K562 (cell line): ENCODE data around the gene LEMD3. TPM values are rescaled to one million over a fixed set of nuclear protein-coding genes. Genes with fewer than 3 reads are reported as not detected.

Experiments used
- ATAC-seq: fragments of 200-7000 bp; cut with Tn5 transposase; 3 replicates; pipeline ENCODE4 v1.9.1; 2020; ENCODE audit warnings: moderate library complexity
- BruUV-seq: library from RNA; stranded (reverse); fragments of 400-500 nt; replicated peaks from 2 replicates; lab custom pipeline; 2021; lab: Mats Ljungman, UMichigan
- CTCF ChIA-PET: fragments of 300-600 bp; formaldehyde crosslinking; extraction: SDS; loops from one replicate; lab custom pipeline; 2021; ENCODE audit warnings: low intra/inter-chr PET ratio; lab: Yijun Ruan, JAX
- POLR2A ChIA-PET: fragments of 300-600, 350-650 bp; sonication (Branson Sonifier 250); formaldehyde crosslinking; extraction: SDS; loops from one replicate; lab custom pipeline; 2021; ENCODE audit warnings: antibody characterized with exemption, inconsistent platforms; lab: Yijun Ruan, JAX
- DNase-seq, 4 experiments: peaks; one replicate each; pipeline versions ENCODE4 v3.0.0 to v3.0.0-alpha.2; 2011 to 2018; ENCODE audit warnings: low spot score in 3 of 4, mixed read lengths in 3 of 4; ENCODE audit errors: extremely low read depth in 1 of 4
- FAIRE-seq: peaks from 2 replicates; lab custom pipeline; 2011; peaks lifted over from hg19 to GRCh38; lab: Jason Lieb, UNC
- H2AFZ ChIP-seq: 2 replicates; pipeline ENCODE4 v1.6.0; 2011; ENCODE audit warnings: low read depth, low read length, control low read depth, inconsistent platforms
- H3K27ac ChIP-seq: fragments of 200-600 bp; 3 replicates; pipeline ENCODE4 v1.8.0; 2011; ENCODE audit warnings: low read depth, mild to moderate bottlenecking, control low read depth, inconsistent platforms, low read length, moderate library complexity, mixed read lengths; ENCODE audit errors: extremely low read depth
- H3K27me3 ChIP-seq, 2 experiments: fragments of 300-600 bp in 1 of 2; 2 replicates in 1 of 2; 3 replicates in 1 of 2; pipeline versions ENCODE4 v1.6.0 to v1.8.0; 2011; ENCODE audit warnings: inconsistent platforms in 2 of 2, low read length in 2 of 2, mild to moderate bottlenecking in 1 of 2, mixed read lengths in 1 of 2, moderate library complexity in 1 of 2; ENCODE audit not compliant: control insufficient read depth in 2 of 2, insufficient read depth in 2 of 2
- H3K36me3 ChIP-seq: fragments of 300-600 bp; 3 replicates; pipeline ENCODE4 v1.8.0; 2011; ENCODE audit warnings: mild to moderate bottlenecking, low read length, inconsistent platforms; ENCODE audit not compliant: control insufficient read depth, insufficient read depth
- H3K4me1 ChIP-seq, 2 experiments: fragments of 200-600 bp in 1 of 2; replicated peaks in 1 of 2; 2 replicates in 1 of 2; 3 replicates in 1 of 2; pipeline versions ENCODE4 v1.5.1 to v1.8.0; 2011; ENCODE audit warnings: inconsistent platforms in 2 of 2, low read length in 2 of 2, mild to moderate bottlenecking in 1 of 2, mixed read lengths in 1 of 2, moderate library complexity in 1 of 2; ENCODE audit not compliant: control insufficient read depth in 2 of 2, insufficient read depth in 2 of 2
- H3K4me2 ChIP-seq: 2 replicates; pipeline ENCODE4 v1.6.1; 2011; ENCODE audit warnings: low read length, control low read depth, inconsistent platforms, mixed read lengths; ENCODE audit not compliant: insufficient read depth
- H3K4me3 ChIP-seq: fragments of 200-600 bp; sonication (generic), shearing (Covaris generic); 2 replicates; pipeline ENCODE4 v1.5.1; 2016; ENCODE audit warnings: control low read depth, inconsistent platforms
- H3K79me2 ChIP-seq: fragments of 200-600 bp; 3 replicates; pipeline ENCODE4 v1.8.0; 2011; ENCODE audit warnings: low read length, inconsistent platforms; ENCODE audit not compliant: control insufficient read depth, insufficient read depth
- H3K9ac ChIP-seq, 2 experiments: 2 replicates each; pipeline versions ENCODE4 v1.6.0 to v1.6.1; 2011; ENCODE audit warnings: low read depth in 2 of 2, low read length in 2 of 2, control low read depth in 1 of 2, inconsistent platforms in 1 of 2, mild to moderate bottlenecking in 1 of 2, mixed read lengths in 1 of 2; ENCODE audit not compliant: insufficient read depth in 1 of 2
- H3K9me1 ChIP-seq: one replicate; pipeline ENCODE4 v1.6.0; 2011; ENCODE audit warnings: inconsistent platforms, mild to moderate bottlenecking, low read length, moderate library complexity; ENCODE audit not compliant: control insufficient read depth, insufficient read depth
- H3K9me3 ChIP-seq: replicated peaks from 2 replicates; pipeline ENCODE4 v1.5.1; 2011; ENCODE audit warnings: low read depth, low read length, inconsistent platforms; ENCODE audit not compliant: control insufficient read depth, insufficient read depth
- H4K20me1 ChIP-seq: replicated peaks from 2 replicates; pipeline ENCODE4 v1.6.1; 2011; ENCODE audit warnings: low read length, inconsistent platforms, mixed read lengths; ENCODE audit not compliant: control insufficient read depth, insufficient read depth
- CREBBP ChIP-seq: IDR thresholded peaks from one replicate; pipeline ENCODE4 v1.6.1; 2012; ENCODE audit warnings: low read depth, mild to moderate bottlenecking, control low read depth, inconsistent platforms, low read length
- E2F6 ChIP-seq, 2 experiments: IDR thresholded peaks; 2 replicates each; pipeline ENCODE4 v1.6.1; 2011; ENCODE audit warnings: borderline replicate concordance in 1 of 2, control low read depth in 1 of 2, low read depth in 1 of 2, low read length in 1 of 2, mild to moderate bottlenecking in 1 of 2, mixed read lengths in 1 of 2, moderate library complexity in 1 of 2; ENCODE audit not compliant: insufficient read depth in 1 of 2, insufficient read length in 1 of 2, poor library complexity in 1 of 2, severe bottlenecking in 1 of 2; ENCODE audit errors: extremely low read depth in 1 of 2
- E4F1 ChIP-seq: fragments of 250-450 bp; sonication (Bioruptor Pico); IDR thresholded peaks from 2 replicates; pipeline ENCODE4 v1.5.0; 2021; ENCODE audit warnings: mild to moderate bottlenecking, borderline replicate concordance
- ELF4 ChIP-seq: fragments of 450-650 bp; formaldehyde crosslinking; IDR thresholded peaks from 2 replicates; pipeline ENCODE4 v1.4.0; 2022; ENCODE audit warnings: missing genetic modification characterization
- GTF3C2 ChIP-seq: IDR thresholded peaks from 3 replicates; pipeline ENCODE4 v1.6.1; 2011; ENCODE audit warnings: borderline replicate concordance, mild to moderate bottlenecking, moderate library complexity; ENCODE audit not compliant: insufficient read length; ENCODE audit errors: extremely low read depth
- HCFC1 ChIP-seq: IDR thresholded peaks from 2 replicates; pipeline ENCODE4 v1.6.1; 2012; ENCODE audit warnings: low read depth, low read length, improper control_type of control experiment
- HMG20B ChIP-seq: fragments of 250-450 bp; sonication (Bioruptor Pico); IDR thresholded peaks from 2 replicates; pipeline ENCODE4 v1.5.0; 2021; ENCODE audit warnings: mild to moderate bottlenecking
- KLF16 ChIP-seq: IDR thresholded peaks from 2 replicates; pipeline ENCODE4 v1.6.1; 2016; ENCODE audit warnings: antibody characterized with exemption
- MXD1 ChIP-seq: fragments of 250-450 bp; sonication (Bioruptor Pico); IDR thresholded peaks from 2 replicates; pipeline ENCODE4 v1.8.0; 2021; ENCODE audit warnings: borderline replicate concordance, mild to moderate bottlenecking, moderate library complexity; ENCODE audit not compliant: poor library complexity, severe bottlenecking
- NCOA4 ChIP-seq: fragments of 450-650 bp; IDR thresholded peaks from 2 replicates; pipeline ENCODE4 v1.6.1; 2018; ENCODE audit warnings: mild to moderate bottlenecking; ENCODE audit not compliant: partially characterized antibody
- RFX1 ChIP-seq: fragments of 450-650 bp; IDR thresholded peaks from 2 replicates; pipeline ENCODE4 v1.6.1; 2016; ENCODE audit warnings: mild to moderate bottlenecking, moderate library complexity
- SNAPC5 ChIP-seq: fragments of 250-450 bp; sonication (Bioruptor Pico); IDR thresholded peaks from 2 replicates; pipeline ENCODE4 v1.8.0; 2021; ENCODE audit warnings: moderate library complexity, mild to moderate bottlenecking, inconsistent platforms
- SNIP1 ChIP-seq: fragments of 450-650 bp; IDR thresholded peaks from 2 replicates; pipeline ENCODE4 v1.7.1; 2017; ENCODE audit warnings: low read depth, mild to moderate bottlenecking
- TCFL5 ChIP-seq: fragments of 250-450 bp; sonication (Bioruptor Pico); conservative IDR thresholded peaks from 2 replicates; pipeline ENCODE4 v1.6.1; 2021; ENCODE audit warnings: mild to moderate bottlenecking, moderate library complexity, matching md5 sums
- ZNF174 ChIP-seq: fragments of 250-450 bp; sonication (Bioruptor Pico); IDR thresholded peaks from 2 replicates; pipeline ENCODE4 v1.4.0; 2020; ENCODE audit warnings: mild to moderate bottlenecking
- WGBS: fragments of 100-300 bp; shearing (Covaris generic); methylation state at CpG from one replicate; pipeline ENCODE4 v1.1.6; 2016; ENCODE audit warnings: low coverage, mixed read lengths; ENCODE audit not compliant: insufficient coverage; ENCODE audit errors: missing lambda C conversion rate; 5-methylcytosine and 5-hydroxymethylcytosine counted together
- in situ Hi-C: fragments of 300-500 bp; cut with MboI; formaldehyde crosslinking; loops from 4 replicates; pipeline ENCODE4 v1.15.0; 2018; ENCODE audit warnings: inconsistent platforms, mixed read lengths
- intact Hi-C: fragments of 100-400 bp; cut with micrococcal nuclease; formaldehyde crosslinking; loops from 2 replicates; pipeline ENCODE4 v1.14.2; 2022
- polyA plus RNA-seq, 8 experiments: library from polyadenylated mRNA; depleted of rRNA in 4 of 8; stranded (reverse) in 5 of 8; unstranded in 3 of 8; fragments of >200 nt; fragmentation: Nextera tagmentation in 2 of 8; fragmentation: Illumina TruSeq in 1 of 8; extraction: Ambion mirVana in 2 of 8; extraction: Trizol in 1 of 8; gene quantifications; 2 replicates each; pipeline versions ENCODE4 v1.2.1 to v1.2.3, GENCODE V29; 2011 to 2014; ENCODE audit warnings: inconsistent platforms in 1 of 8, missing spikeins in 1 of 8
- total RNA-seq, 7 experiments: library from RNA; depleted of rRNA in 6 of 7; stranded (reverse); fragments of >200 nt in 6 of 7; fragmentation: Illumina TruSeq in 2 of 7; extraction: Trizol in 2 of 7; gene quantifications; 2 replicates each; pipeline versions ENCODE4 v1.2.1 to v1.2.3, GENCODE V29; 2011 to 2021; ENCODE audit warnings: low replicate concordance in 1 of 7

The LEMD3 gene
- total and polyA plus RNA-seq, 9 of the 15 experiments (the other 6 are each of a cell fraction or from before 2014, with no cell fraction given), result 6.8 to 37.4 (median 17.2) TPM

- no peak overlapping the region for H3K9ac ChIP-seq
- 94% methylated on average over 4 of the region's 4 CpGs for WGBS
- H3K9me3 ChIP-seq, result no peaks in the 10 kb centered on the region
- TF ChIP-seq MXD1 (CRISPR knock-in tag), result no peak
- no peak for TF ChIP-seq SNIP1
- no peak for TF ChIP-seq E2F6 (IDR thresholded peaks at IDR 0.05; ENCODE audit: borderline replicate concordance in 1 of 2, extremely low read depth in 1 of 2, insufficient read depth in 1 of 2, insufficient read length in 1 of 2, low read depth in 1 of 2, low read length in 1 of 2, poor library complexity in 1 of 2, severe bottlenecking in 1 of 2)
- no peak for TF ChIP-seq GTF3C2
- TF ChIP-seq KLF16, result no peak
- TF ChIP-seq ELF4, result no peak
- no peak for TF ChIP-seq ZNF174
- TF ChIP-seq RFX1, result no peak
- no peak for TF ChIP-seq SNAPC5
- no peak for TF ChIP-seq HCFC1
- TF ChIP-seq E4F1, result no peak
- TF ChIP-seq CREBBP, result no peak
- no peak for TF ChIP-seq HMG20B
- TF ChIP-seq TCFL5 (CRISPR knock-in tag), result no peak
- no peak for TF ChIP-seq NCOA4
Measured at GRCh38 chr12:65189028-65189718, 19.8 kb downstream of the LEMD3 start.

More at GRCh38 chr12:65189028-65189718, 19.8 kb downstream of the LEMD3 start:
- in situ Hi-C loops, result no loop called here
- Histone ChIP-seq H4K20me1 (peaks cover 12% of the 10 kb centered on the region; the same call in 1 of the 2 replicates), H3K79me2 (peaks cover 87% of the 10 kb centered on the region), H3K27ac (no peak overlapping the region), H3K4me3 (no peak overlapping the region), H3K36me3 (peaks cover 6% of the 10 kb centered on the region; the same call in 1 of the 3 replicates), H3K27me3 (no peaks in the 10 kb centered on the region), H2AFZ (no peak overlapping the region), H3K9me1 (peaks cover 7% of the 10 kb centered on the region), H3K4me1 (peaks cover 0 to 6% of the 10 kb centered on the region in 2 experiments; a peak in 3 of 5 replicates), H3K4me2 (no peak overlapping the region)
- intact Hi-C loops, result no loop called here
- CTCF ChIA-PET, result no interaction called here
- POLR2A ChIA-PET, result no interaction called here
- DNase-seq (no peak), FAIRE-seq (no peak), ATAC-seq (no peak)
- no TSS peak for BruUV-seq
